OCI-LY7 (cell line): Measurements from ENCODE around the gene SPINK4.

Experiments
- CTCF ChIP-seq: fragments of 200-600 bp; sonication (generic); conservative IDR thresholded peaks from 2 replicates; pipeline ENCODE4 v1.5.1; 2014; ENCODE audit warnings: mild to moderate bottlenecking, antibody characterized with exemption, low read length, moderate library complexity, mixed read lengths
- EZH2phosphoT487 ChIP-seq: fragments of 200-600 bp; sonication (generic); IDR thresholded peaks from 2 replicates; pipeline ENCODE4 v1.6.1; 2018; ENCODE audit warnings: low read depth, borderline replicate concordance, mild to moderate bottlenecking, mixed run types, antibody characterized with exemption, low read length, moderate library complexity, mixed read lengths

GRCh38 chr9:33202552-33203201 is 37.3 kb upstream of the SPINK4 start:
- TF ChIP-seq CTCF, result no peak
- TF ChIP-seq EZH2phosphoT487, result no peak
